Myocyte (in vitro differentiated cells): Measurements from ENCODE around the gene RINL. TPM values are rescaled to one million over a fixed set of nuclear protein-coding genes. Genes with fewer than 3 reads are reported as not detected.
A peak's percentile ranks its signal among the peaks of the same experiment; 100 is the strongest.
"Not testable (repeated sequence)": the region's sequence is repeated elsewhere in the genome, so short reads cannot be mapped to it uniquely, and the experiment has no call there.

Source experiments
- DNase-seq: peaks from one replicate; pipeline ENCODE4 v3.0.0-alpha.2; 2012; ENCODE audit warnings: low read depth
- total RNA-seq: library from RNA; depleted of rRNA; stranded (reverse); fragments of >200 nt; gene quantifications from 2 replicates; pipeline ENCODE4 v1.2.3, GENCODE V29; 2014

RINL gene
- total RNA-seq, 1 donor from 2014 or later: 8.3 TPM

GRCh38 chr19:38905620-38906019 is 27.5 kb upstream of the RINL start:
- no peak for DNase-seq

DNA sequence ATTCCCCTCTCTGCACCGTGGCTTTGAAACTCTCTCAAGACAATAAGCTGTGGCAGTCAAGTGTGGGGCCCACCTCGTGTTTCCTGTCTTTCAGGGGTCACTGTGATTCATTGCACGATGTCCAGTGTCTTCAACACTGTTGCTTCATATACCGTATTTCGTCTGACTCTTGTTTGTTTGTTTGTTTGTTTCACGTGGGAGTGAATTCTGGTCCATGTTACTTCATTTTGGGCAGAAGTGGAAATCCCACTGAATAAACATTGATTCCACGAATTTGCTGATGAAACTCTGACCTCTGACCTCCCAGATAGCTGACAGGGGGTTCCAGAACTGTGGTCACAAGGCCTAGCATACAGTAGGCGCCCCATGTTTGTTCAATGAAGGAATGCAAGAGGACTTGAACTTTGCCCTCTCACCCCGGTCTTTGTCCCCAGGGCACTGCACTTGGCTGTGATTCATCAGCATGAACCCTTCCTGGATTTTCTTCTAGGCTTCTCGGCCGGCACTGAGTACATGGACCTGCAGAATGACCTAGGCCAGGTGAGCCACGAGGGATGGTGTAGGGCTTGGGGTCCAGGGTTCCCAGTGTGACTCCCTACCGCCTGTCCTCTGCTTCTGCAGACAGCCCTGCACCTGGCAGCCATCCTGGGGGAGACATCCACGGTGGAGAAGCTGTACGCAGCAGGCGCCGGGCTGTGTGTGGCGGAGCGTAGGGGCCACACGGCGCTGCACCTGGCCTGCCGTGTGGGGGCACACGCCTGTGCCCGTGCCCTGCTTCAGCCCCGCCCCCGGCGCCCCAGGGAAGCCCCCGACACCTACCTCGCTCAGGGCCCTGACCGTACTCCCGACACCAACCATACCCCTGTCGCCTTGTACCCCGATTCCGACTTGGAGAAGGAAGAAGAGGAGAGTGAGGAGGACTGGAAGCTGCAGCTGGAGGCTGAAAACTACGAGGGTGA is 26.8 kb upstream of the RINL start:
- DNase-seq: no peak

DNA sequence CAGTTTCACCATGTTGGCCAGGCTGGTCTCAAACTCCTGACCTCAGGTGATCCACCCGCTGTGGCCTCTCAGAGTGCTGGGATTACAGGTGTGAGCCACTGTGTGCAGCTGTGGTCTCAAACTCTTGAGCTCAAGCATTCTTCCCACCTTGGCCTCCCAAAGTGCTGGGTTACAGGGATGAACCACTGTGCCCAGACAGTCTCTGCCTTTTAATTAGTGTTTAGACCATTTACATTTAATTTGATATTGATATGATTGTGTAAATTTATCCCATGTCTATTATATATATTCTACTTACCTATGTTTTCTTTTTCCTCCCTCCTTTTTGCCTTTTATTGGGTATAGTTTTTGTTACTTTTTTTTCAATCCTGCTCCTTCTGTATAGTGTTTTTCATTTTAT is 23.6 kb upstream of the RINL start:
- DNase-seq: no peak

DNA sequence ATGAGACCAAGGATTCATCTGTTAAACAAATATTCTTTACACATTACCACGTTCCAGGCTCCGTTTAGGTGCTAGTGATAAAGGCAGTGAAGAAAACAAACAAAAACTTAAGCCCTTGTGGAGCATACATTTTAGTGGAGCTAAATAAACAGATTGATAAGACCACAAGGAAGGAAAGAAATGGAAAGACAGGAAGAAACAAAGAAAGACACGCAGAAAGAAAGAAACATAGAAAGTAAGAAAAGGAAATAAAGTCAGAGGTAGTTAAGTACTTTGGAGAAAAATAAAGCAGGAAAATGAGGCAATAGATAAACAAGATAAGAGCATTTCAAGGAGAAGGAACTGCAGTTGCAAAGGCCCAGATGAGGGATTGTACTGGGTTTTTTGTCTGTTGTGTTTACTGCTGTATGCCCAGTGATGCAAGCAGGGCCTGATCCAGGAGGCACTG is 22.7 kb upstream of the RINL start:
- no peak for DNase-seq

DNA sequence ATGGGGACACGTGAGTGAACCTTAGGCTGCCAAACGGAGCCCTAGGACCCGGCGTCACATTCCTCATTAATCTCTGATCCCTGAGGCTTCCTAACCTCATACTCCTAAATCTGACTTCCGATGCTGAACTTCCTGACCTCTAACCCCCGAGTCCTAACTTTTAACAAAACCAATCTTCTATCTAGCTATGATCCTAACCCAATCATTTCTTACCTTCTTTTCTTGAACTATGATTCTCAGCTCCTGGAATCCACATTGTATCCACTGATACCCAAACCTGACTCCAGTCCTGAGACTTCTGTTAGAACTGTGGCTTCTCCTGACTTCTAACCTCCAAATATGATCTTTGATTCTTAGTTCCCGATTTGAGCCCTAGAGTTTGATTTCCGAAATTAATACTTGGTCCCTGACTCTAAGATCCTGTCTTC is 22.1 kb upstream of the RINL start:
- peak; percentile 84 for DNase-seq

GRCh38 chr19:38899447-38900201 is 21.5 kb upstream of the RINL start, which contains the start of the genes NFKBIB and SIRT2:
Gene NFKBIB, plus strand, starts transcription at chr19:38899969. Its CDS starts 64 bp downstream, at chr19:38900033.
Gene SIRT2, minus strand, starts transcription at chr19:38899618. Its CDS starts 97 bp downstream, at chr19:38899521.
- DNase-seq: peak; percentile 100

- DNase-seq: no peak
These were observed 20.8 kb upstream of the RINL start for GRCh38 chr19:38898788-38899446.

GRCh38 chr19:38894968-38895367 is 16.9 kb upstream of the RINL start:
- DNase-seq: no peak

DNA sequence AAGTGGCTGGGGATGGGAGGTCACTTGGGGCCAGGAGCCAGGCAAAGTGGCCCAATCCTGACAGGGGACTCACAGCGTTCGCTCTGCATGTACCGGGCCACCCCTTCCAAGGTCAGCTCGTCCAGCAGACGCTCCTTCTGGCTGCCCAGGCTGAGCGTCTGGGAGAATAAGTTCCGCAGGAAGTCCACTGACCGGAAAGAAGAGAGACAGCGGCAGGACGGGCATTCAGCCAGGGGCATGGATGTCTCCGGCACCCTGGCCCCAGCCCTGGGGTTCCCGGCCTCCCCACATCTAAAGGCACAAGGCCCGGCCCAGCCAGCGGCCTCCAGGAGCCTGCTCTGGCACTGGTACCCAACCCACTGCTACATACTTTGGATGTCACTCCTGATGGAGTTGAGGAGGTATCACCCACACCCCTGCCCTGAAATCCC is 15.3 kb upstream of the RINL start:
- no peak for DNase-seq

GRCh38 chr19:38892841-38893240 is 14.8 kb upstream of the RINL start:
- no peak for DNase-seq

- DNase-seq: peak; percentile 96
These were observed 13.7 kb upstream of the RINL start for GRCh38 chr19:38891771-38892170.

GRCh38 chr19:38890686-38891085 is 12.6 kb upstream of the RINL start:
- DNase-seq: peak; percentile 97

DNA sequence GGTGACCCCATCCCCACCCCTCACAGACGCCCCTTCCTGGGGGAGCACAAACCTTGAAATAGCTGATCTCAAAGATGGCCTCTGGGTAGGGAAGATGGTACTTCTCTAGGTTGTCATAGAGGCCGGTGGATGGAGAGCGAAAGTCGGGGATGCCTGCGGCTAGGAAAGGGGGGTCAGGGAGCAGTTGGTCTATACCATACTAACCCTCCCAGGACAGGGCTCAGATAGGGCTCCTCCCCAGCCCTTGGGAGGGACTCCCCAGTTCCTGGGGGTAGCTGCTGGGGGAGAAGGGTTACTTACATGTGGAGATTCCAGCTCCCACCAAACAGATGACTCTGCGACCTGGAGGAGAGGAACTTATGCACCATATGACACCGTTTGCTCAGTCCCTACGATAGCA is 11.7 kb upstream of the RINL start:
- DNase-seq: no peak

- no peak for DNase-seq
These were observed 10.8 kb upstream of the RINL start for GRCh38 chr19:38888876-38889275.

DNA sequence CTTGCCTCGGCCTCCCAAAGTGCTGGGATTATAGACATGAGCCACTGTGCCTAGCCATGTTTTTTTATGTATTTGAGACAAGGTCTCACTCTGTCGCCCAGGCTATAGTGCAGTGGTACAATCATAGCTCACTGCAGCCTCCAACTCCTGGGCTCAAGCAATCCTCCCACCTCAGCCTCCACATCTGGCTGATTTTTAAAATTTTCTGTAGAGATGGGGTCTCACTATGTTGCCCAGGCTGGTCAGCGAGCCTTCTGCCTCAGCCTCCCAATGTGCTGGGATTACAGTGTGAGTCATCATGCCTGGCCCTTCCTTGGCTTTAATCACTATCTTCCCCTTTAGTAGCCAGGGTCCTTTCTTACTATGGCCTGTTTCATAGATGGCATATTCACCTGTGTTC is 6.6 kb upstream of the RINL start:
- DNase-seq: not testable (repeated sequence)

DNA sequence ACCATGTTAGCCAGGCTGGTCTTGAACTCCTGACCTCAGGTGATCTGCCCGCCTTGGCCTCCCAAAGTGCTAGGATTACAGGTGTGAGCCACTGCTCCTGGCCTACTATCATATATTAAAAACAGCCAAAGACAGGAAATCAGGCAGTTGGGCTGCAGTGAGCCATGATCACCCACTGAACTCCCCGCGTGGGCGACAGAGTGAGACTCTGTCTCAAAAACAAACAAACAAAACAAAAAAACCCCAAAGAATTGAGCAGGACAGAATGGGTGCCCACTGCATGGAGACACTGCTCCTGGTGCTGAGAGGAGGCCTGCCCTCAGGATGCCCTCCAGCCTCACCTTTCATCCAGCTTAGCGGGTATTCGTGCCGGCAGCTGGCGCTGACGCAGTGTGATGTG is 5.2 kb upstream of the RINL start:
- DNase-seq: no peak

GRCh38 chr19:38880882-38881609 is 3.0 kb upstream of the RINL start:
- no peak for DNase-seq

DNA sequence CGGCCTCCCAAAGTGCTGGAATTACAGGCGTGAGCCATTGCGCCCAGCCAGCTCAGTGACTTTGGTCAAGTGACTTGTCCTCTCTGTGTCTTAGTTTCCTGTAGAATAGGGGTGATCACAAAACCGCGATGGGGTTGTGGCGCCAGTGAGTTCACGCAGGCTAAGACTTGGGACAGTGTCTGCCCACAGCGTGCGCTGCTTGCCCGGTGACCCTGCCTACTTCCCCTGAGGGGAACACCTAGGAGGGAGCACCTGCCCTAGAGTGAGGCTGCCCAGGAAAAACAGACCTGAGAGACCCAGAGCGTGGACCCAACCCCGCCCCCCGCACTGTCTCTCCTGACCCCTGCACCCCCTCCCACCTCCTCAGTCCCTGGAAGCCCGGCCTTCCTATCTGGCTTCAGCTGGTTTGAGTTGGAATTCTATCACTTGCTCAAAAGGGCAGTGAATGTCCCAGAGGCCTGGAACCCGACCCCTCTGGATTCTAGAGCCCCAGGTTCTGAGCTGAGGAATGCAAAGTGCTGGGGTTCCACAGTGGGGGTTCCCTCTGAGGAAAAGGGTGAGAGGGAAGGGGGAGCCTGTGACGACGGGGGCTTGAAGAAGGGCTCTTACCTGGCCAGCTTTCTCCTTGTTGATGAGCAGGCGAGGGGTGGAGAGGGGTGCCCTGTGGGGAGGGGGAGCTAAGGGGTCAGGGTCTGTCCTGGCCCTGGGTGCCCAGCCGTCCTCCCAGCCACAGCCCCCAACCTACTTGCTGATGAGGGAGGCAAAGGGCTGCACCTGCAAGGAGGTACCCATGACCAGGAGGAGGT is 2.2 kb upstream of the RINL start:
- no peak for DNase-seq

DNA sequence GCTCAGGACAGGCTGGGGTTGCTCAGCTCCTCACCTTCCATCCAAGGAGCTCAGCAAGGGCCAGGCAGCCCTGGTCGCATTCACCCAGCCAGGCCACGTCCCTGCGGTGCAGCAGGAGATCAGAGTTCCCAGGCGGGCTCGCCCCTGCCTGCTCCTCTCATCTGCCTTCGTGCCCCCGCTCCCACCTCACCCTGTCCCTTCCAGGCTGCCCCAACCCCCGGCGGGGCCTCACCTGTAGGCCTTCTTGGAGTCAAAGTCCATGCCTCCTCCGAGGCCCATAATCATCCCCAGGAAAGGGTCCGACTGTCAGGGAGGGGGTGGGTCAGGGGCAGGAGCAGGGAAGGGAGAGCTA is 1.3 kb upstream of the RINL start:
- no peak for DNase-seq
